ENCODE results near the gene GALNT8. TPM values are rescaled to one million over a fixed set of nuclear protein-coding genes. Genes with fewer than 3 reads are reported as not detected.

The GALNT8 gene
- 0.09 and 0.11 TPM in 2 replicates for total RNA-seq

GRCh38 chr12:4719821-4720636 lies at the start of gene GALNT8:
GALNT8 (plus strand) TSS chr12:4720400; CDS start chr12:4720678, 278 bp downstream.

Other genes starting within 250 kb of the GALNT8 start
- gene RAD51AP1, start 181.5 kb upstream of the GALNT8 start, total RNA-seq: 3.4 and 3.7 TPM in 2 replicates
- gene DYRK4, start 158.2 kb upstream of the GALNT8 start, total RNA-seq: 38.3 and 60.1 TPM in 2 replicates
- 1.3 and 1.9 TPM in 2 replicates for gene AKAP3, start 71.3 kb upstream of the GALNT8 start, total RNA-seq
- gene NDUFA9, start 71.3 kb upstream of the GALNT8 start, total RNA-seq: 42.4 and 59.7 TPM in 2 replicates
- gene KCNA1, start 189.5 kb downstream of the GALNT8 start, total RNA-seq: under 0.01 TPM in 2 replicates

Data from dermis lymphatic vessel endothelial cell (primary cell).